Camera-type eye (tissue), 1 donor: ENCODE data around the gene ARPC4. TPM values are rescaled to one million over a fixed set of nuclear protein-coding genes. Genes with fewer than 3 reads are reported as not detected.

Experiments used
- total RNA-seq: library from RNA; depleted of rRNA; stranded (reverse); fragments of >200 nt; gene quantifications from one replicate; pipeline ENCODE4 v1.2.3, GENCODE V29; 2014

The ARPC4 gene
- 72.3 TPM for total RNA-seq

GRCh38 chr3:9792405-9793160 is at the start of gene ARPC4, which contains the start of gene TADA3:
Gene ARPC4, plus strand, starts transcription at chr3:9793082. Its CDS starts 40 bp downstream, at chr3:9793122.
Gene TADA3, minus strand, starts transcription at chr3:9792473. Its CDS starts 1,007 bp downstream, at chr3:9791466.

GRCh38 chr3:9749645-9750555 is 43.0 kb upstream of the ARPC4 start, which contains the start of gene OGG1:
Gene OGG1, plus strand, starts transcription at chr3:9749952. Its CDS starts 335 bp downstream, at chr3:9750287.

GRCh38 chr3:9769426-9770275 is 23.2 kb upstream of the ARPC4 start, which contains the start of gene CAMK1:
Gene CAMK1, minus strand, starts transcription at chr3:9769947. Its CDS starts 2,198 bp downstream, at chr3:9767749.

GRCh38 chr3:9809615-9810432 is 16.9 kb downstream of the ARPC4 start, which contains the start of gene TTLL3:
Gene TTLL3, plus strand, starts transcription at chr3:9810262. Its CDS starts 400 bp downstream, at chr3:9810662.

GRCh38 chr3:9843715-9844438 is 51.0 kb downstream of the ARPC4 start, which contains the start of gene RPUSD3:
Gene RPUSD3, minus strand, starts transcription at chr3:9844008. Its CDS starts 18 bp downstream, at chr3:9843990.

Other genes with a start within 250 kb of the ARPC4 start
- gene LHFPL4, start 239.3 kb upstream of the ARPC4 start, total RNA-seq, result 16.8 TPM
- gene MTMR14, start 143.6 kb upstream of the ARPC4 start, total RNA-seq, result 32.8 TPM
- 3.8 TPM for gene CPNE9, start 89.2 kb upstream of the ARPC4 start, total RNA-seq
- 26.8 TPM for gene BRPF1, start 61.3 kb upstream of the ARPC4 start, total RNA-seq
- 35.8 TPM for gene OGG1, start 43.1 kb upstream of the ARPC4 start, total RNA-seq
- gene CAMK1, start 23.1 kb upstream of the ARPC4 start, total RNA-seq, result 20.4 TPM
- 44.0 TPM for gene TADA3, start 609 bp upstream of the ARPC4 start, total RNA-seq
- gene TTLL3, start 17.2 kb downstream of the ARPC4 start, total RNA-seq, result 115 TPM
- 29.3 TPM for gene RPUSD3, start 50.9 kb downstream of the ARPC4 start, total RNA-seq
- gene CIDEC, start 87.2 kb downstream of the ARPC4 start, total RNA-seq, result not detected
- gene JAGN1, start 97.5 kb downstream of the ARPC4 start, total RNA-seq, result 27.4 TPM
- 0.71 TPM for gene IL17RE, start 109.8 kb downstream of the ARPC4 start, total RNA-seq
- gene IL17RC, start 124.0 kb downstream of the ARPC4 start, total RNA-seq, result 28.1 TPM
- 51.0 TPM for gene CRELD1, start 140.8 kb downstream of the ARPC4 start, total RNA-seq
- gene PRRT3, start 159.3 kb downstream of the ARPC4 start, total RNA-seq, result 2.9 TPM
- gene EMC3, start 193.8 kb downstream of the ARPC4 start, total RNA-seq, result 48.7 TPM
- gene FANCD2, start 233.4 kb downstream of the ARPC4 start, total RNA-seq, result 11.7 TPM